ENCODE data around the gene APOA1. TPM values are rescaled to one million over a fixed set of nuclear protein-coding genes. Genes with fewer than 3 reads are reported as not detected.

The APOA1 gene
- total RNA-seq, 2 donors from 2014 or later: 0.37 TPM

GRCh38 chr11:116787786-116788486 lies 49.5 kb downstream of the APOA1 start, which contains the start of gene ZPR1:
Gene ZPR1 (minus strand): TSS chr11:116788023. CDS start chr11:116787990, 33 bp downstream.
- Mint-ChIP-seq H3K4me3 (peak within 1 kb of the TSS; percentile 99), H3K4me1 (peaks cover 33% of the 10 kb centered on the region), H3K27me3 (no peaks in the 10 kb centered on the region), H3K9me3 (no peaks in the 10 kb centered on the region), H3K36me3 (ENCODE audit: low read depth) (peaks cover 50% of the 10 kb centered on the region), H3K27ac (peak within 1 kb of the TSS; percentile 98)
- peak; percentile 91 for ATAC-seq (replicated peaks)

- Mint-ChIP-seq H3K36me3 (ENCODE audit: low read depth) (peaks cover 55% of the 10 kb centered on the region), H3K27me3 (no peaks in the 10 kb centered on the region), H3K9me3 (no peaks in the 10 kb centered on the region), H3K27ac (peak overlapping the region; percentile 95), H3K4me1 (peaks cover 38% of the 10 kb centered on the region), H3K4me3 (peak overlapping the region; percentile 99)
- no peak for ATAC-seq (replicated peaks)
Observed at GRCh38 chr11:116787436-116787785, 50.0 kb downstream of the APOA1 start.

GRCh38 chr11:116786966-116787365 lies 50.5 kb downstream of the APOA1 start:
- peaks cover 60% of the 10 kb centered on the region for H3K36me3 Mint-ChIP-seq (ENCODE audit: low read depth)

GRCh38 chr11:116786326-116786725 lies 51.1 kb downstream of the APOA1 start:
- Mint-ChIP-seq H3K9me3 (no peaks in the 10 kb centered on the region), H3K4me1 (peaks cover 45% of the 10 kb centered on the region), H3K27me3 (no peaks in the 10 kb centered on the region), H3K36me3 (ENCODE audit: low read depth) (peaks cover 66% of the 10 kb centered on the region), H3K4me3 (peak overlapping the region; percentile 99), H3K27ac (peak overlapping the region; percentile 80)
- no peak for ATAC-seq (replicated peaks)

More at GRCh38 chr11:116786966-116787365, 50.5 kb downstream of the APOA1 start:
- ATAC-seq (replicated peaks): no peak
- no peaks in the 10 kb centered on the region for H3K9me3 Mint-ChIP-seq
- H3K4me3 Mint-ChIP-seq: peak overlapping the region; percentile 99
- H3K4me1 Mint-ChIP-seq: peaks cover 42% of the 10 kb centered on the region
- peak overlapping the region; percentile 95 for H3K27ac Mint-ChIP-seq
- no peaks in the 10 kb centered on the region for H3K27me3 Mint-ChIP-seq

Other genes starting within 250 kb of the APOA1 start
- gene BUD13, start 64.6 kb downstream of the APOA1 start, total RNA-seq: 10 to 100 TPM; 22.0 to 28.7 TPM
- gene ZPR1, start 49.6 kb downstream of the APOA1 start, total RNA-seq: 10 to 100 TPM; 66.4 to 98.1 TPM
- gene APOA5, start 45.7 kb downstream of the APOA1 start, total RNA-seq: not detected
- not detected for gene APOA4, start 14.3 kb downstream of the APOA1 start, total RNA-seq
- not detected for gene APOC3, start 7.7 kb downstream of the APOA1 start, total RNA-seq

Measured in activated T-helper 17 cell treated with anti-CD3 and anti-CD28 coated beads, Interleukin-2, amount 50 U/mL, for 72 hours (primary cell).